Suprapubic skin (tissue), 4 donors: ENCODE measurements around the gene SUPT6H.

Experiments used
- CTCF ChIP-seq, 2 donors: fragments of 200-600 bp in 1 of 2; fragments of 450-650 bp in 1 of 2; sonication (generic) in 1 of 2; IDR thresholded peaks; one replicate each; pipeline ENCODE4 v1.5.1; 2016 to 2019; ENCODE audit warnings: antibody characterized with exemption in 2 of 2, mild to moderate bottlenecking in 1 of 2, moderate library complexity in 1 of 2
- EP300 ChIP-seq: sonication (generic); formaldehyde crosslinking; IDR thresholded peaks from one replicate; pipeline ENCODE4 v1.6.1; 2017; ENCODE audit warnings: antibody characterized with exemption
- POLR2A ChIP-seq, 2 donors: fragments of 450-650 bp; IDR thresholded peaks; one replicate each; pipeline ENCODE4 v1.6.1; 2017; ENCODE audit warnings: antibody characterized with exemption in 2 of 2, mild to moderate bottlenecking in 2 of 2, moderate library complexity in 2 of 2
- POLR2AphosphoS5 ChIP-seq, 3 donors: sonication (generic); formaldehyde crosslinking; IDR thresholded peaks; one replicate each; pipeline ENCODE4 v1.6.1; 2017; ENCODE audit warnings: antibody characterized with exemption in 3 of 3

GRCh38 chr17:28725166-28725659 is 63.2 kb downstream of the SUPT6H start:
- TF ChIP-seq CTCF (IDR thresholded peaks at IDR 0.05) (no peak), POLR2A (IDR thresholded peaks at IDR 0.05) (no peak), POLR2AphosphoS5 (IDR thresholded peaks at IDR 0.05) (no peak), EP300 (no peak)
